DOHH2 (cell line): ENCODE measurements around the gene PACSIN1.

Experiments
- EZH2phosphoT487 ChIP-seq: fragments of 200-600 bp; sonication (generic); IDR thresholded peaks from 2 replicates; pipeline ENCODE4 v1.6.1; 2017; ENCODE audit warnings: borderline replicate concordance, mild to moderate bottlenecking, antibody characterized with exemption, low read length, moderate library complexity, mixed read lengths
- TF ChIP-seq, protein P1 (sequence below): fragments of 200-600 bp; sonication (generic); IDR thresholded peaks from one replicate; pipeline ENCODE4 v1.5.1; 2014; ENCODE audit warnings: antibody characterized with exemption, mild to moderate bottlenecking, low read depth, low read length; ENCODE audit not compliant: poor library complexity, severe bottlenecking

- TF ChIP-seq, protein P1, sequence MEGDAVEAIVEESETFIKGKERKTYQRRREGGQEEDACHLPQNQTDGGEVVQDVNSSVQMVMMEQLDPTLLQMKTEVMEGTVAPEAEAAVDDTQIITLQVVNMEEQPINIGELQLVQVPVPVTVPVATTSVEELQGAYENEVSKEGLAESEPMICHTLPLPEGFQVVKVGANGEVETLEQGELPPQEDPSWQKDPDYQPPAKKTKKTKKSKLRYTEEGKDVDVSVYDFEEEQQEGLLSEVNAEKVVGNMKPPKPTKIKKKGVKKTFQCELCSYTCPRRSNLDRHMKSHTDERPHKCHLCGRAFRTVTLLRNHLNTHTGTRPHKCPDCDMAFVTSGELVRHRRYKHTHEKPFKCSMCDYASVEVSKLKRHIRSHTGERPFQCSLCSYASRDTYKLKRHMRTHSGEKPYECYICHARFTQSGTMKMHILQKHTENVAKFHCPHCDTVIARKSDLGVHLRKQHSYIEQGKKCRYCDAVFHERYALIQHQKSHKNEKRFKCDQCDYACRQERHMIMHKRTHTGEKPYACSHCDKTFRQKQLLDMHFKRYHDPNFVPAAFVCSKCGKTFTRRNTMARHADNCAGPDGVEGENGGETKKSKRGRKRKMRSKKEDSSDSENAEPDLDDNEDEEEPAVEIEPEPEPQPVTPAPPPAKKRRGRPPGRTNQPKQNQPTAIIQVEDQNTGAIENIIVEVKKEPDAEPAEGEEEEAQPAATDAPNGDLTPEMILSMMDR, result no peak
- no peak for TF ChIP-seq EZH2phosphoT487
Measured at GRCh38 chr6:34547701-34548644, 82.1 kb downstream of the PACSIN1 start.
